Stimulated activated CD4-positive, alpha-beta T cell treated with anti-CD3 and anti-CD28 coated beads, TNF-alpha, amount 100 ng/mL, for 4 hours (primary cell): Measurements from ENCODE around the gene CD300LG.

ENCODE experiments used
- DNase-seq, 3 experiments: peaks; one replicate each; pipeline ENCODE4 v3.0.0-alpha.2; 2020; ENCODE audit warnings: low read depth in 3 of 3

Gene CD300LG

GRCh38 chr17:43905985-43906852 lies 59.2 kb downstream of the CD300LG start:
- no peak for DNase-seq

- DNase-seq: no peak
Measured at GRCh38 chr17:43906951-43907424, 60.0 kb downstream of the CD300LG start.

GRCh38 chr17:43907425-43907981 lies 60.5 kb downstream of the CD300LG start, which contains the start of gene MPP2:
TSS of gene MPP2 (minus strand) at chr17:43907536. CDS start at chr17:43904460, 3,076 bp downstream.
- DNase-seq: peak in 2 of 3 experiments; percentile 29 to 33

- peak in 2 of 3 experiments; percentile 26 to 31 for DNase-seq
Measured at GRCh38 chr17:43907998-43908721, 61.2 kb downstream of the CD300LG start.

GRCh38 chr17:43909537-43910231 lies 62.7 kb downstream of the CD300LG start:
- no peak for DNase-seq

- DNase-seq: no peak
Measured at GRCh38 chr17:43911904-43912303, 64.9 kb downstream of the CD300LG start.

GRCh38 chr17:43912635-43913304 lies 65.8 kb downstream of the CD300LG start:
- DNase-seq: no peak
